Activated B cell treated with CpG ODN at 0.5 μM for 24 hours (primary cell): ENCODE measurements around the gene NRSN2. TPM values are rescaled to one million over a fixed set of nuclear protein-coding genes. Genes with fewer than 3 reads are reported as not detected.
A peak's percentile ranks its signal among the peaks of the same experiment; 100 is the strongest.
"Not testable (repeated sequence)": the region's sequence is repeated elsewhere in the genome, so short reads cannot be mapped to it uniquely, and the experiment has no call there.

Experiments used
- ATAC-seq: fragments of 200-7000 bp; cut with Tn5 transposase; one replicate; pipeline ENCODE4 v1.10.0; 2021; ENCODE audit warnings: low read depth, mild to moderate bottlenecking, moderate library complexity
- CTCF ChIA-PET: fragments of 350-600 bp; sonication (Branson Sonifier 250); formaldehyde crosslinking; loops from one replicate; lab custom pipeline; 2021; ENCODE audit warnings: antibody characterized with exemption; lab: Charles Lee
- POLR2A ChIA-PET: fragments of 350-600 bp; sonication (Branson Sonifier 250); formaldehyde crosslinking; loops from one replicate; lab custom pipeline; 2021; ENCODE audit warnings: antibody characterized with exemption; lab: Charles Lee
- DNase-seq: peaks from one replicate; pipeline ENCODE4 v3.0.0; 2022
- H3K27ac Mint-ChIP-seq: one replicate; pipeline ENCODE4 v1.8.0; 2020; ENCODE audit warnings: mixed read lengths
- H3K27me3 Mint-ChIP-seq: one replicate; pipeline ENCODE4 v1.8.0; 2021; ENCODE audit warnings: mixed read lengths
- H3K36me3 Mint-ChIP-seq: one replicate; pipeline ENCODE4 v1.8.0; 2021; ENCODE audit warnings: low read depth, mixed read lengths
- H3K4me1 Mint-ChIP-seq: one replicate; pipeline ENCODE4 v1.8.0; 2021; ENCODE audit warnings: mixed read lengths
- H3K4me3 Mint-ChIP-seq: one replicate; pipeline ENCODE4 v1.8.0; 2020; ENCODE audit warnings: mild to moderate bottlenecking, mixed read lengths
- H3K9me3 Mint-ChIP-seq: one replicate; pipeline ENCODE4 v1.8.0; 2020; ENCODE audit warnings: mixed read lengths
- intact Hi-C: fragments of 100-400 bp; cut with micrococcal nuclease; formaldehyde crosslinking; loops from one replicate; pipeline ENCODE4 v1.15.1; 2024
- total RNA-seq: library from RNA; stranded (reverse); gene quantifications from 2 replicates; pipeline ENCODE4 v1.2.3, GENCODE V29; 2022
- TF ChIP-seq, protein P1 (sequence below): fragments of 200-600 bp; IDR thresholded peaks from one replicate; pipeline ENCODE4 v1.8.0; 2022; ENCODE audit warnings: antibody characterized with exemption, mild to moderate bottlenecking

NRSN2 gene
- total RNA-seq, 1 donor from 2014 or later = 12.8 TPM

GRCh38 chr20:334578-334977, 12.3 kb upstream of the NRSN2 start:
- intact Hi-C loops = no loop called here
- H3K36me3 Mint-ChIP-seq = no peaks in the 10 kb centered on the region
- no peak overlapping the region for H3K27ac Mint-ChIP-seq
- no peak overlapping the region for H3K4me3 Mint-ChIP-seq
- H3K4me1 Mint-ChIP-seq = peaks cover 23% of the 10 kb centered on the region
- H3K9me3 Mint-ChIP-seq = no peaks in the 10 kb centered on the region
- CTCF ChIA-PET = no interaction called here
- TF ChIP-seq, protein P1, sequence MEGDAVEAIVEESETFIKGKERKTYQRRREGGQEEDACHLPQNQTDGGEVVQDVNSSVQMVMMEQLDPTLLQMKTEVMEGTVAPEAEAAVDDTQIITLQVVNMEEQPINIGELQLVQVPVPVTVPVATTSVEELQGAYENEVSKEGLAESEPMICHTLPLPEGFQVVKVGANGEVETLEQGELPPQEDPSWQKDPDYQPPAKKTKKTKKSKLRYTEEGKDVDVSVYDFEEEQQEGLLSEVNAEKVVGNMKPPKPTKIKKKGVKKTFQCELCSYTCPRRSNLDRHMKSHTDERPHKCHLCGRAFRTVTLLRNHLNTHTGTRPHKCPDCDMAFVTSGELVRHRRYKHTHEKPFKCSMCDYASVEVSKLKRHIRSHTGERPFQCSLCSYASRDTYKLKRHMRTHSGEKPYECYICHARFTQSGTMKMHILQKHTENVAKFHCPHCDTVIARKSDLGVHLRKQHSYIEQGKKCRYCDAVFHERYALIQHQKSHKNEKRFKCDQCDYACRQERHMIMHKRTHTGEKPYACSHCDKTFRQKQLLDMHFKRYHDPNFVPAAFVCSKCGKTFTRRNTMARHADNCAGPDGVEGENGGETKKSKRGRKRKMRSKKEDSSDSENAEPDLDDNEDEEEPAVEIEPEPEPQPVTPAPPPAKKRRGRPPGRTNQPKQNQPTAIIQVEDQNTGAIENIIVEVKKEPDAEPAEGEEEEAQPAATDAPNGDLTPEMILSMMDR = no peak
- ATAC-seq = no peak
- POLR2A ChIA-PET = no interaction called here
- DNase-seq = no peak
- H3K27me3 Mint-ChIP-seq = no peaks in the 10 kb centered on the region

- peaks cover 13% of the 10 kb centered on the region for H3K4me1 Mint-ChIP-seq
- intact Hi-C loops, DNase-seq, CTCF ChIA-PET, H3K36me3 Mint-ChIP-seq, H3K4me3 Mint-ChIP-seq, ATAC-seq, H3K9me3 Mint-ChIP-seq, H3K27ac Mint-ChIP-seq, POLR2A ChIA-PET, H3K27me3 Mint-ChIP-seq: not testable (repeated sequence)
Observed at GRCh38 chr20:336040-336439, 10.9 kb upstream of the NRSN2 start.

DNA sequence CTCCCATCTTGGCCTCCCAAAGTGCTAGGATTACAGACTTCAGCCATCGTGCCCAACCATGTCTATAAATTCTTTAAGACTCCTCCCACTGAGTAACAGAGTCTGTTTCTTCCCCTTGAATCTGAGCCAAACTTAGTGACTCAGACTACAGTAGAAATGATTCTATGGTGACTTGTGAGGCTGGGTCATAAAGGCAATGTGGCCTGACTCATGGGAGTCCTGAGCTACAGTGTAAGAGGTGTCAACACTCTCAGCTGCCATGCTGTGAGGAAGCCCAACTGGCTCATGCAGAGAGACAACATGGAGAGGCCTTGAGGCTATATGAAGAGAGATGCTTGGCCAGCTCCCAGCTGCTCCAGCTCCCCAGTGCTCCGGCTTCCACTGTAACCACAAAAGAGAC, 5.2 kb upstream of the NRSN2 start:
- H3K27ac Mint-ChIP-seq = no peak overlapping the region
- ChIA-PET POLR2A (interaction anchor here (0.9 kb wide), 1 partner anchor 12 kb away, joined by 3 read pairs; no protein-coding TSS in a partner anchor), CTCF (interaction anchor here (1.0 kb wide), 1 partner anchor 11 kb away, joined by 3 read pairs; no protein-coding TSS in a partner anchor)
- H3K4me3 Mint-ChIP-seq = no peak overlapping the region
- peaks cover 20% of the 10 kb centered on the region for H3K4me1 Mint-ChIP-seq
- TF ChIP-seq, protein P1 = no peak
- ATAC-seq (no peak), DNase-seq (no peak)
- intact Hi-C loops = no loop called here
- peaks cover 2% of the 10 kb centered on the region for H3K9me3 Mint-ChIP-seq
- H3K36me3 Mint-ChIP-seq = no peaks in the 10 kb centered on the region
- no peaks in the 10 kb centered on the region for H3K27me3 Mint-ChIP-seq

DNA sequence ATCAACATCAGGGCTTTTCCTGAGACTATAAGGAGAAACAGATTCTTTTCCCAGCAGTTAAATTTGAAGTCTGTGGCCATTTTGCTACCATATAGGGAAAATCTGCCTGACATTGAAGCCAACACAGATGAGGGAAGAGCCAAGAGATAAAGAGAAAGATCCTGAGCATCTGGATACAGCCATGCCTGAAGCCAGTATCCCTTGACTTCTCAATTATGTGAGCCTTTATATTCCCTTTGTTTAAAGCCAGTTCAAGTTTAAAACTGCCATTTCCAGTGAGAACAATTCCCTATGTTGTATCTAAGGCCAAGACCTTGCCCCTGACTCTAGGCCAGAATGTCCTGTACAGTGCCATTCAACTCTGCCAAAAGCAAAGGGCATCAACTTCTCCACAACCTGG, 3.8 kb upstream of the NRSN2 start:
- no peak for DNase-seq
- TF ChIP-seq, protein P1 = no peak
- Mint-ChIP-seq H3K4me1 (peaks cover 14% of the 10 kb centered on the region), H3K9me3 (peaks cover 2% of the 10 kb centered on the region), H3K4me3 (no peak overlapping the region), H3K27me3 (no peaks in the 10 kb centered on the region), H3K27ac (no peak overlapping the region), H3K36me3 (peaks cover under 1% of the 10 kb centered on the region)
- ChIA-PET CTCF (interaction anchor here (1.0 kb wide), 1 partner anchor 13 kb away, joined by 3 read pairs; no protein-coding TSS in a partner anchor), POLR2A (no interaction called here)
- no peak for ATAC-seq
- intact Hi-C loops = no loop called here

GRCh38 chr20:346033-346639, 775 bp upstream of the NRSN2 start:
- Mint-ChIP-seq H3K27ac (peak overlapping the region; percentile 53), H3K9me3 (peaks cover 2% of the 10 kb centered on the region), H3K4me3 (peak overlapping the region; percentile 88), H3K27me3 (no peaks in the 10 kb centered on the region), H3K4me1 (peaks cover 13% of the 10 kb centered on the region), H3K36me3 (peaks cover 2% of the 10 kb centered on the region)
- ChIA-PET CTCF (interaction anchor here (0.9 to 4.1 kb wide), 3 partner anchors 9 to 16 kb away, joined by 3 to 19 read pairs (median 4); no protein-coding TSS in a partner anchor), POLR2A (interaction anchor here (1.0 to 3.9 kb wide), 2 partner anchors 9 to 21 kb away, joined by 3 to 27 read pairs; partner anchors contain the start of gene SOX12)
- no peak for ATAC-seq
- intact Hi-C loops = loop anchor here (2.0 to 5.0 kb wide), 2 partner anchors 49 to 196 kb away; partner anchors contain the start of genes CSNK2A1 and ZCCHC3
- TF ChIP-seq, protein P1 = no peak
- no peak for DNase-seq
